Fibroblast of lung (primary cell): ENCODE data around the gene CRBN. TPM values are rescaled to one million over a fixed set of nuclear protein-coding genes. Genes with fewer than 3 reads are reported as not detected.

Experiments
- DNase-seq, 2 donors: peaks; one replicate each; pipeline versions ENCODE4 v3.0.0 to v3.0.0-alpha.2; 2010; ENCODE audit warnings: low read depth in 2 of 2
- H2AFZ ChIP-seq: 2 replicates; pipeline ENCODE4 v1.5.1; 2012; ENCODE audit warnings: low read length, control low read depth, inconsistent platforms
- H3K27ac ChIP-seq: 2 replicates; pipeline ENCODE4 v1.5.1; 2011; ENCODE audit warnings: low read length, control low read depth; ENCODE audit not compliant: insufficient read depth
- H3K27me3 ChIP-seq: 2 replicates; pipeline ENCODE4 v1.5.1; 2011; ENCODE audit warnings: mild to moderate bottlenecking, low read length; ENCODE audit not compliant: control insufficient read depth, insufficient read depth
- H3K36me3 ChIP-seq: 2 replicates; pipeline ENCODE4 v1.5.1; 2011; ENCODE audit warnings: low read length; ENCODE audit not compliant: control insufficient read depth, insufficient read depth
- H3K4me1 ChIP-seq: 2 replicates; pipeline ENCODE4 v1.5.1; 2011; ENCODE audit warnings: low read length; ENCODE audit not compliant: control insufficient read depth, insufficient read depth; ENCODE audit errors: extremely low read depth
- H3K4me2 ChIP-seq: 2 replicates; pipeline ENCODE4 v1.5.1; 2011; ENCODE audit warnings: low read length, control low read depth; ENCODE audit not compliant: insufficient read depth; ENCODE audit errors: extremely low read depth
- H3K4me3 ChIP-seq, 4 experiments: fragments of 200-600 bp in 1 of 4; sonication (generic) in 1 of 4; replicated peaks in 1 of 4; 2 replicates each; pipeline ENCODE4 v1.5.1; 2011 to 2016; ENCODE audit warnings: low read length in 4 of 4, low read depth in 3 of 4, mild to moderate bottlenecking in 3 of 4, control low read depth in 2 of 4, inconsistent platforms in 1 of 4, mixed read lengths in 1 of 4; ENCODE audit not compliant: insufficient read depth in 1 of 4; ENCODE audit errors: control extremely low read depth in 1 of 4
- H3K79me2 ChIP-seq: 2 replicates; pipeline ENCODE4 v1.5.1; 2012; ENCODE audit warnings: mild to moderate bottlenecking, low read length, inconsistent platforms; ENCODE audit not compliant: control insufficient read depth, insufficient read depth
- H3K9ac ChIP-seq: 2 replicates; pipeline ENCODE4 v1.5.1; 2011; ENCODE audit warnings: mild to moderate bottlenecking, low read length, control low read depth; ENCODE audit not compliant: insufficient read depth
- H3K9me3 ChIP-seq: 2 replicates; pipeline ENCODE4 v1.5.1; 2012; ENCODE audit warnings: low read depth, low read length; ENCODE audit not compliant: control insufficient read depth, insufficient read depth
- H4K20me1 ChIP-seq: 2 replicates; pipeline ENCODE4 v1.5.1; 2011; ENCODE audit warnings: low read length; ENCODE audit not compliant: control insufficient read depth, insufficient read depth; ENCODE audit errors: extremely low read depth
- CTCF ChIP-seq, 2 donors: IDR thresholded peaks in 1 of 2; conservative IDR thresholded peaks in 1 of 2; 1 replicate in 1 of 2; 2 replicates in 1 of 2; pipeline ENCODE4 v1.5.1; 2011 to 2012; ENCODE audit warnings: low read length in 2 of 2, control low read depth in 1 of 2, inconsistent platforms in 1 of 2, low read depth in 1 of 2, mild to moderate bottlenecking in 1 of 2
- EZH2 ChIP-seq: IDR thresholded peaks from 2 replicates; pipeline ENCODE4 v1.5.1; 2012; ENCODE audit warnings: low read length, control low read depth, mild to moderate bottlenecking; ENCODE audit errors: missing control alignments
- polyA plus RNA-seq, 2 donors: library from polyadenylated mRNA; depleted of rRNA in 1 of 2; stranded (reverse) in 1 of 2; unstranded in 1 of 2; fragments of >200 nt; gene quantifications; 2 replicates each; pipeline ENCODE4 v1.2.1, GENCODE V29; 2011 to 2012; ENCODE audit warnings: missing spikeins in 1 of 2
- total RNA-seq: library from RNA; depleted of rRNA; stranded (reverse); fragments of >200 nt; gene quantifications from 2 replicates; pipeline ENCODE4 v1.2.1, GENCODE V29; 2014

Gene CRBN
- total and polyA plus RNA-seq, 2 donors (not counting 1 experiment from before 2014, with no cell fraction given), result 30.5 to 67.4 TPM

GRCh38 chr3:3133500-3133899 lies 46.0 kb downstream of the CRBN start:
- no peak overlapping the region for H2AFZ ChIP-seq
- H3K36me3 ChIP-seq, result peaks cover 3% of the 10 kb centered on the region
- DNase-seq, result no peak
- H3K27me3 ChIP-seq, result no peaks in the 10 kb centered on the region
- no peaks in the 10 kb centered on the region for H3K9me3 ChIP-seq
- no peak overlapping the region for H3K4me2 ChIP-seq
- no peak overlapping the region for H3K4me3 ChIP-seq
- H3K27ac ChIP-seq, result no peak overlapping the region
- TF ChIP-seq EZH2 (no peak), CTCF (conservative IDR thresholded peaks at IDR 0.05 in 1 of 2, IDR thresholded peaks at IDR 0.05 in 1 of 2; ENCODE audit: low read depth in 1 of 2, low read length in 2 of 2) (no peak)
- peaks cover 19% of the 10 kb centered on the region for H3K79me2 ChIP-seq
- H4K20me1 ChIP-seq, result no peaks in the 10 kb centered on the region
- H3K4me1 ChIP-seq, result no peaks in the 10 kb centered on the region
- no peak overlapping the region for H3K9ac ChIP-seq

GRCh38 chr3:3129579-3129978 lies 49.9 kb downstream of the CRBN start:
- no peak overlapping the region for H3K9ac ChIP-seq
- H3K27ac ChIP-seq, result no peak overlapping the region
- TF ChIP-seq EZH2, result no peak
- TF ChIP-seq CTCF (conservative IDR thresholded peaks at IDR 0.05 in 1 of 2, IDR thresholded peaks at IDR 0.05 in 1 of 2; ENCODE audit: low read depth in 1 of 2, low read length in 2 of 2), result no peak
- DNase-seq, result no peak
- H3K36me3 ChIP-seq, result peaks cover 3% of the 10 kb centered on the region
- H3K4me1 ChIP-seq, result peaks cover 2% of the 10 kb centered on the region
- no peaks in the 10 kb centered on the region for H3K27me3 ChIP-seq
- no peak overlapping the region for H3K4me3 ChIP-seq
- H4K20me1 ChIP-seq, result no peaks in the 10 kb centered on the region
- H3K79me2 ChIP-seq, result peaks cover 24% of the 10 kb centered on the region
- no peaks in the 10 kb centered on the region for H3K9me3 ChIP-seq
- no peak overlapping the region for H3K4me2 ChIP-seq
- H2AFZ ChIP-seq, result no peak overlapping the region

GRCh38 chr3:3127432-3128010 lies 52.0 kb downstream of the CRBN start:
- Histone ChIP-seq H3K4me1 (peaks cover 2% of the 10 kb centered on the region), H3K79me2 (peaks cover 20% of the 10 kb centered on the region), H3K27ac (peak overlapping the region; percentile 99), H3K9me3 (no peaks in the 10 kb centered on the region), H3K9ac (peak overlapping the region; percentile 98), H3K4me3 (peak overlapping the region; percentile 74 to 95 (median 90)), H3K4me2 (peak overlapping the region; percentile 71), H3K27me3 (no peaks in the 10 kb centered on the region), H2AFZ (peak overlapping the region; percentile 90), H3K36me3 (peaks cover 3% of the 10 kb centered on the region), H4K20me1 (no peaks in the 10 kb centered on the region)
- peak in 1 of 2 donors; percentile 18 for DNase-seq
- TF ChIP-seq EZH2 (no peak), CTCF (conservative IDR thresholded peaks at IDR 0.05 in 1 of 2, IDR thresholded peaks at IDR 0.05 in 1 of 2; ENCODE audit: low read depth in 1 of 2, low read length in 2 of 2) (no peak)
